ENCODE results near the gene BRI3BP.

BRI3BP gene, protein sequence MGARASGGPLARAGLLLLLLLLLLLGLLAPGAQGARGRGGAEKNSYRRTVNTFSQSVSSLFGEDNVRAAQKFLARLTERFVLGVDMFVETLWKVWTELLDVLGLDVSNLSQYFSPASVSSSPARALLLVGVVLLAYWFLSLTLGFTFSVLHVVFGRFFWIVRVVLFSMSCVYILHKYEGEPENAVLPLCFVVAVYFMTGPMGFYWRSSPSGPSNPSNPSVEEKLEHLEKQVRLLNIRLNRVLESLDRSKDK

DNA sequence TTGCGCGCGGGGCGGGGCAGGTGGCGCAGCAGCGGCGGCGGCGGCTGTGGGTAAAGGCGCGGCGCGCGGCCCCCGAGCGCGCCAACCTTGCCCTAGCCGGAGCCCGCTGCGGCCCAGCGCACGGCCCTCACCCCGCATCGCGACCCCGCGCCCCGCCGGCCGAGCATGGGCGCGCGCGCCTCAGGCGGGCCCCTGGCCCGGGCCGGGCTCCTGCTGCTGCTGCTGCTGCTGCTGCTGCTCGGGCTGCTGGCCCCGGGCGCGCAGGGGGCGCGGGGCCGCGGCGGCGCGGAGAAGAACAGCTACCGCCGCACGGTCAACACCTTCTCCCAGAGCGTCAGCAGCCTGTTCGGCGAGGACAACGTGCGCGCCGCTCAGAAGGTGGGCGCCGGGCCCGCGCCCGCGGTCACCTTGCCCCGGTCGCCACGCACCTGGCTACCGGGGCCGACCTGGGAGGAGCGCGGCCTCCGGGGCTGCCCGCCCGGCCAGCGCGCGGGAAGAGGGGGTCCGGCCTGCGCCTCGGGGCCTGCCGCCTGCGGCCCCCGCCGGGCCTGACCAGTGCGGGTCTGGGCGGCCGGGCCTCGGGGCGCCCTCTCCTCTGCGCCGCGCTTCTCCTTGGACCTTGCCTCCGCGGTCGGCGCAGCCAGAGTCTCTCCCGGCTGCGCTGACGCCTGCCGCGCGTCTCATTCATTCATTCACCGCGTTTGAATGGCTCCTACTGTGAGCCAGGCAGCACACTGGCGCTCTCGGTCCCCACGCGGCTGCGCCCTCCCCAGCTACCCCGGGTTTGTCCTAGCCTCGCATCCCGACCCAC is at the start of gene BRI3BP:
TSS of gene BRI3BP (plus strand) at position 20 of the 811 bp plus-strand sequence. CDS start at position 166, 146 bp downstream.
- peak within 1 kb of the TSS; percentile 61 for H3K9ac ChIP-seq (ENCODE audit: low read depth, low read length)
- no peaks in the 10 kb centered on the region for H3K9me3 ChIP-seq (ENCODE audit: control insufficient read depth, insufficient read depth, low read length)
- H3K4me1 ChIP-seq (ENCODE audit: control insufficient read depth, insufficient read depth, low read length), result peaks cover 15% of the 10 kb centered on the region
- H3K4me3 ChIP-seq (ENCODE audit: low read depth, low read length), result peak within 1 kb of the TSS; percentile 73
- H3K27me3 ChIP-seq (ENCODE audit: control insufficient read depth, insufficient read depth, low read length), result no peaks in the 10 kb centered on the region
- peak within 1 kb of the TSS; percentile 31 for H3K27ac ChIP-seq (ENCODE audit: low read depth, low read length)
- no peaks in the 10 kb centered on the region for H3K36me3 ChIP-seq (ENCODE audit: control insufficient read depth, insufficient read depth, low read length)

DNA sequence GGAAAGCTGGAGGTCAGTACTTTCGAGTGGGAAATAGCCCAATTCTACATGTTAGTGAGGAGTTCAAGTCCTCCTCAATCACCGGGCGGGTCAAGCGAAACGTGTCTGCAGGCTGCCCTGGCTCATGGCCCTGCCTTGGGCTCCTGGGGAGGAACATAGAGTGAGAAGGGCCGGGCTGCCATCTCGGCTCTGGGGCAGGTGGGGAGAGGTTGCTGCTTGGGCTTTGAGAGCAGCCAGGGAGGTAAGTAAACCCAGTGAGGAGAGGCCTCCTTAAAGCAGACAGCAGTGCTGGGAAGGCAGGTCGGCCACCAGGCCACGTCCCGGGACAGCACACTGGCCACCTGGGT is 47.0 kb upstream of the BRI3BP start:
- no peak overlapping the region for H3K9ac ChIP-seq (ENCODE audit: low read depth, low read length)
- H3K36me3 ChIP-seq (ENCODE audit: control insufficient read depth, insufficient read depth, low read length), result peaks cover 55% of the 10 kb centered on the region
- H3K4me1 ChIP-seq (ENCODE audit: control insufficient read depth, insufficient read depth, low read length), result no peaks in the 10 kb centered on the region

DNA sequence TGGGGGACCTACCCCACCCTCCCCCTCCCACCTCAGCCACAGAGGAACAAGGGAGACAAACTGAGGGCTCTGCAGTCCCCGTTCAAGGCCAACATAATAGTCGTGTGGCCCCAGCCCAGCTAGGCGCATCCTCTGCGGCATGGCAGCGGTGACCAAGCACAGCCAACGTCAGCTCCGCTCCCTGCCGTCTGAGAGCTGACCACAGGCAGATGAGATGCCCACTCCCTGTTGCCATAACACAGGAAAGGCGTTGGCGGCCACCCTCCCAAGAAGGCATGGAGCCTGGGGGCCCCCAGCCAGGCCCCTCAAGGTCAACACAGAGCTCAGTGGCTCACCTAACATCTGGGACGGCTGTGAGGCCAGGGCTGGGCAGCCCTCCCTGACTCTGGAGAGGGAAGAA is 46.4 kb upstream of the BRI3BP start:
- no peak overlapping the region for H3K4me3 ChIP-seq (ENCODE audit: low read depth, low read length)
- no peaks in the 10 kb centered on the region for H3K9me3 ChIP-seq (ENCODE audit: control insufficient read depth, insufficient read depth, low read length)
- H3K27me3 ChIP-seq (ENCODE audit: control insufficient read depth, insufficient read depth, low read length), result no peaks in the 10 kb centered on the region
- peaks cover 60% of the 10 kb centered on the region for H3K36me3 ChIP-seq (ENCODE audit: control insufficient read depth, insufficient read depth, low read length)
- H3K27ac ChIP-seq (ENCODE audit: low read depth, low read length), result no peak overlapping the region
- H3K4me1 ChIP-seq (ENCODE audit: control insufficient read depth, insufficient read depth, low read length), result no peaks in the 10 kb centered on the region
- H3K9ac ChIP-seq (ENCODE audit: low read depth, low read length), result no peak overlapping the region

More for the DNA sequence above, 47.0 kb upstream of the BRI3BP start:
- Histone ChIP-seq H3K27ac (ENCODE audit: low read depth, low read length) (no peak overlapping the region), H3K9me3 (ENCODE audit: control insufficient read depth, insufficient read depth, low read length) (no peaks in the 10 kb centered on the region), H3K4me3 (ENCODE audit: low read depth, low read length) (no peak overlapping the region), H3K27me3 (ENCODE audit: control insufficient read depth, insufficient read depth, low read length) (no peaks in the 10 kb centered on the region)

DNA sequence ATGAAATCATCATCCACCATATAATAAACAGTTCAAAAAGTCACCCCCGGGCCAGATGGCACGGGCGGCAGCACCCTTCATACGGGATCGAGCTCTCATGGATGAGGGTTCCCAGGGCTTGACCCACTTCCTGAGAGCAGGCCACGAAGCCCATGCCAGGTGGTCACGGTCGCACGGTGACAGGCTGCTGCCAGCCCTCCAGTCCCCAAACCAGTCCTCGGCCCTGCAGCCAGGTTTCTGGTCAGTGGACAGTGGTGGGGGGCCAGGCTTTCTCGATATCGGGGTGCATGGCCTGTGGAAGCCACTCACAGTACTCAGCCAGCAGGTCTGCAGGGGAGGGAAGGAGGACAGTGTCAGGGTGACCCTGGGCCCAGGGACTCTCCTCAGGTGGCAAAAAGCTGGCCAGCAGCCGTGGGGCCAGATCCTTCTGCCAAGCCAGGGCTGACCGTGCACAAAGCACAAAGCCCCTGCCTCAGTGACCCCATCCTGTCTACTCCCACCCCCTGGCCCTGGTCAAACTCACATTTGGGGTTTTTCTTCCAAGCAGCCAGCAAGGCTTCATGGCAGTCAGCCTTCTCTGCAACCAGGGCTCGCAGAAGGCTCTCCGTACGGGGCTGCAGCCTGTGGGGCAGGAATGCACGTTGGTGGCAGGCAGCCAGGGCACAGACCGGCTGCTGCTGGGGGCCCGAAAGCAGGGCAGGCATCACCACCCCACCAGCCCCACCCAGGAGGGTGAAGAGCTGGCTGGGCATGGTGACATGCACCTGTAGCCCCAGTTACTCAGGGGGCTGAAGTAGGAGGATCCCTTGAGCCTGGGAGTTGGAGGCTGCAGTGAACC is 45.7 kb upstream of the BRI3BP start:
- Histone ChIP-seq H3K9me3 (ENCODE audit: control insufficient read depth, insufficient read depth, low read length) (no peaks in the 10 kb centered on the region), H3K9ac (ENCODE audit: low read depth, low read length) (no peak overlapping the region), H3K4me1 (ENCODE audit: control insufficient read depth, insufficient read depth, low read length) (no peaks in the 10 kb centered on the region), H3K27me3 (ENCODE audit: control insufficient read depth, insufficient read depth, low read length) (no peaks in the 10 kb centered on the region), H3K36me3 (ENCODE audit: control insufficient read depth, insufficient read depth, low read length) (peaks cover 67% of the 10 kb centered on the region), H3K4me3 (ENCODE audit: low read depth, low read length) (no peak overlapping the region), H3K27ac (ENCODE audit: low read depth, low read length) (no peak overlapping the region)

DNA sequence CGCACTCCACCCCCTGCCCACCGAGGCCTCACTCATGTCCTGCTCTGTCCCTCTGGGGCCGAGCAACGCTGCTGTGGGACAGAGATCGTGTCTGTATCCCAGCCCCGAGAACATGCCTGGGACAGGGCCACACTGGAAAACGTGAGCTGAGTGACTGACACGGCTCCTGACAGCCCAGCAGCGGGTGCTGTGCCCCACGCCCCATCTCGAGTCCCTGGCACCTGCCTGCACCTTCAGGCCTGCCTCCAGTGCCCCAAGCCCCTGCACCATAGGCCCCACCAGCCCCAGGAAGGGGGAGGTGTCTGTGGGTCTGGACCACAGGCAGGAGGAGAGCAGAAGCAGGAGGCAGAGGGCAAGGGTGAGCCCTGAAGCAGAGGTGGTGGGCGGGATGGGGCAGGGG is 44.4 kb upstream of the BRI3BP start:
- Histone ChIP-seq H3K9me3 (ENCODE audit: control insufficient read depth, insufficient read depth, low read length) (no peaks in the 10 kb centered on the region), H3K4me1 (ENCODE audit: control insufficient read depth, insufficient read depth, low read length) (no peaks in the 10 kb centered on the region), H3K4me3 (ENCODE audit: low read depth, low read length) (no peak overlapping the region), H3K27ac (ENCODE audit: low read depth, low read length) (no peak overlapping the region), H3K36me3 (ENCODE audit: control insufficient read depth, insufficient read depth, low read length) (peaks cover 75% of the 10 kb centered on the region), H3K9ac (ENCODE audit: low read depth, low read length) (no peak overlapping the region), H3K27me3 (ENCODE audit: control insufficient read depth, insufficient read depth, low read length) (no peaks in the 10 kb centered on the region)

DNA sequence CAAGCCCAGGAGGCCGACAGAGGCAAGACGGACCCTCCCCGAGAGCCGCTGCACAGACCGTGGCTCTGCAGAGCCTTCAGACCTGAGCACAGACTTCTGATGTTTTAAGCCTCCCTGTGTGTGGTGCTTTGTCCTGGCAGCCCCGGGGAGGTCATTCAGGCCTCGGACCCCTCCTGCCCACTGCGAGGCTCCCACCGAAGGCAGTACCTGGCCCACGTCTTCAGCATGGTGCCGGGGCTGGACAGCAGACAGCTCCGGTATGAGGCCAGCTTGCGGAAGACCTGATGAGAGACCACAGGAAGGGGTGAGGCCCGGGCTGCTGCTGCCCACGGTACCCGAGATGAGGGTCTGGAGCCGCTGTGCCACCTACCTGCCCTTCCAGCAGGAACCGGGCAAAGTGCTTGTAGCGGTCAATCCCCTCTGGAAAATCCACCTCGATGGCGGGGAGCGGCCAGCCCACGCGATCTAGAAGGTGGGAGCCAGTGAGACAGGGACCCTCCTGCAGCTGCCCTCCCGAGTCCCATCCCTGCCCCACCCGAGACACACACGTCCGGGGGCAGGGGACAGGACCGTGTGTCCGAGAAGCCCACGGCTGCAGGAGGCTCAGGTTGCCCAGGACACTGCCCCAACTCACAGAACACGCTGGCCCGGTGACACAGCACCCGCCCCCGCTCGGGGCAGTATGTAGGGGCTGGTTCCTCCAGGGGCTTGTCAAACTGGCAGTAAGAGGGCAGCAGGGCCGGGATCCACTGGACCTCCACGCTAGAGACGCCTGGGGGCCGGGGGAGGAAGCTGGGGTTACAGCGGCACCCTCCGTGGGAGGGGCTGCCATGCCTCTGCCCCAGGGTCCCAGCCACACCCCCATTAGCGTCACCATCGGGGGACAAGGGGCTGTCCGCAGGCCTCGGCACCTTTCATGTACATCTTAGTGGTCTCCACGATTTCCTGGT is 43.4 kb upstream of the BRI3BP start:
- Histone ChIP-seq H3K36me3 (ENCODE audit: control insufficient read depth, insufficient read depth, low read length) (peaks cover 84% of the 10 kb centered on the region), H3K9ac (ENCODE audit: low read depth, low read length) (no peak overlapping the region), H3K4me3 (ENCODE audit: low read depth, low read length) (no peak overlapping the region), H3K4me1 (ENCODE audit: control insufficient read depth, insufficient read depth, low read length) (no peaks in the 10 kb centered on the region), H3K9me3 (ENCODE audit: control insufficient read depth, insufficient read depth, low read length) (no peaks in the 10 kb centered on the region), H3K27me3 (ENCODE audit: control insufficient read depth, insufficient read depth, low read length) (no peaks in the 10 kb centered on the region), H3K27ac (ENCODE audit: low read depth, low read length) (no peak overlapping the region)

DNA sequence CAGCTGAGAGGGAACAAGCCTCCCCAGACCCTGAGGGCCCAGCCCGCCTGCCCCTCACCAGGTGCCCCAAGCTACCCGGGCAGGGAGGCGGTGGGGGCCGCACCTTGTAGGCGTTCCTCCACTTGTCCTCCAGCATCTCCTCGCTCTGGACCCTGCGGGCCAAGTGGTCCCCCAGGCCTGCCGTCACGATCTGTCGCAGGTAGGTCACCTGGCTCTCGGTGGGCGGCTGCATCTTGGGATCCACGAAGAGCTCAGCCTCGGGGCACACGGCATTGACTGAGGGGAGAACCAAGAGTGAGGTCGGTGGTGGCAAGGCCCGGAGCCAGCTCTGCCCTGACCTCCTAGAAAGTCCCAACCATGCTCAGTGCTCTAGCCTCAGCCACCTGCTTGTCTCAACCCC is 41.1 kb upstream of the BRI3BP start:
- H3K27ac ChIP-seq (ENCODE audit: low read depth, low read length), result no peak overlapping the region
- H3K27me3 ChIP-seq (ENCODE audit: control insufficient read depth, insufficient read depth, low read length), result no peaks in the 10 kb centered on the region
- no peaks in the 10 kb centered on the region for H3K9me3 ChIP-seq (ENCODE audit: control insufficient read depth, insufficient read depth, low read length)
- peaks cover 91% of the 10 kb centered on the region for H3K36me3 ChIP-seq (ENCODE audit: control insufficient read depth, insufficient read depth, low read length)
- H3K9ac ChIP-seq (ENCODE audit: low read depth, low read length), result no peak overlapping the region
- H3K4me3 ChIP-seq (ENCODE audit: low read depth, low read length), result no peak overlapping the region
- H3K4me1 ChIP-seq (ENCODE audit: control insufficient read depth, insufficient read depth, low read length), result no peaks in the 10 kb centered on the region

DNA sequence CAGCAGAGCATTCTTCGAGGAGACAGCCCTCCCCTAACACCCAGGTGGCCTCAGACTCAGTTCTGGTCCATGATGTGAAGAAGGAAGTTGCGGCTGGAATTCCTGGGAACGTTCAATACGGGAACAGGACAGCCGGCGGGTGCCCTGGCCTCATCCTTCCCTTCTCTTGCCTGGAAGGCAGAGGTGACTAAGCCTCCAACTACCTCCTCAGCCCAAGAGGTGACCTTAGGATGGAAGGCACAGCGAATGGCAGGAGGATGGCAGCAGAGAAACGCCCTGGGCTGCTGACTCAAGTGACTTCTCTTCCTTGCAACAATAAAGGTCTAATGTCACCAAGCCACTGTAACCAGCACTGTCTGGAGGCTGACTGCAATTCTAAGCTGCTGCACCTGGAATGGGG is 40.6 kb upstream of the BRI3BP start:
- peak overlapping the region; percentile 28 for H3K27ac ChIP-seq (ENCODE audit: low read depth, low read length)
- no peaks in the 10 kb centered on the region for H3K27me3 ChIP-seq (ENCODE audit: control insufficient read depth, insufficient read depth, low read length)
- H3K36me3 ChIP-seq (ENCODE audit: control insufficient read depth, insufficient read depth, low read length), result peaks cover 89% of the 10 kb centered on the region
- no peak overlapping the region for H3K4me3 ChIP-seq (ENCODE audit: low read depth, low read length)
- no peaks in the 10 kb centered on the region for H3K4me1 ChIP-seq (ENCODE audit: control insufficient read depth, insufficient read depth, low read length)
- no peaks in the 10 kb centered on the region for H3K9me3 ChIP-seq (ENCODE audit: control insufficient read depth, insufficient read depth, low read length)
- H3K9ac ChIP-seq (ENCODE audit: low read depth, low read length), result no peak overlapping the region; the same call in 1 of the 2 replicates

DNA sequence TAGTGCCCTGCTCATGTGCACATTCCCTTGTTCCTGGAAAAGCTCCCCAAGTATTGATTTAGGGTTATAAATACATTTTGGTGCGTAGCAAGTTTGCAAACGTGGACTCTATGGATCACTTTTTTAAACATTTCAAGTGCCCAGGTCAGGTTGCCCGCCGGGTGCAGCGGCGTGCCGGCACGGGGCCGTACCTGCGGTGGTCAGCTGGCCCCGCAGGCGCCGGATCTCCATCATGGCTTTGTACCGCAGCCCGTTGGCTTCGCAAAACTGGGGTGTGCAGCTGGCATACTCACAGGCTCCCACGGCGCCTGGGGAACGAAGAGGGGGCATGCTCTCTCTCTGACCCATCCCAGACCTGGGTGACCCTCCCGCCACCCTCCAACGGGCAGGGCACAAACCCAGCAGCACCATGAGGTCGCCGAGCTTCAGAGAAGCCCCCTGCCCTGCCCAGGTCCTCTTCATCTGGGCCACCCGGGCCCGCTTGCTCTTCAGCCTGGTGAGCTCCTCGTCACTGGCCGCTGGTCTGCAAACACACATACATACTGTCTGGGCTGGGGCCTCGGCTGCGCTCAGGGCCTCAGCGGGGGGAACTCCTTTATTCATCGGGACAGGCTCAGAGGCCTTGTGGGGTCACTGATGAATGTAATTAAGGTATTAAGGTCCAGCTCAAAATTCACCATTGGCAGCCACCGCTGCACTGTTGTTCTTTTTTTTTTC is 39.6 kb upstream of the BRI3BP start:
- Histone ChIP-seq H3K4me1 (ENCODE audit: control insufficient read depth, insufficient read depth, low read length) (no peaks in the 10 kb centered on the region), H3K9ac (ENCODE audit: low read depth, low read length) (no peak overlapping the region), H3K4me3 (ENCODE audit: low read depth, low read length) (no peak overlapping the region), H3K36me3 (ENCODE audit: control insufficient read depth, insufficient read depth, low read length) (peaks cover 89% of the 10 kb centered on the region), H3K9me3 (ENCODE audit: control insufficient read depth, insufficient read depth, low read length) (no peaks in the 10 kb centered on the region), H3K27ac (ENCODE audit: low read depth, low read length) (no peak overlapping the region), H3K27me3 (ENCODE audit: control insufficient read depth, insufficient read depth, low read length) (no peaks in the 10 kb centered on the region)

DNA sequence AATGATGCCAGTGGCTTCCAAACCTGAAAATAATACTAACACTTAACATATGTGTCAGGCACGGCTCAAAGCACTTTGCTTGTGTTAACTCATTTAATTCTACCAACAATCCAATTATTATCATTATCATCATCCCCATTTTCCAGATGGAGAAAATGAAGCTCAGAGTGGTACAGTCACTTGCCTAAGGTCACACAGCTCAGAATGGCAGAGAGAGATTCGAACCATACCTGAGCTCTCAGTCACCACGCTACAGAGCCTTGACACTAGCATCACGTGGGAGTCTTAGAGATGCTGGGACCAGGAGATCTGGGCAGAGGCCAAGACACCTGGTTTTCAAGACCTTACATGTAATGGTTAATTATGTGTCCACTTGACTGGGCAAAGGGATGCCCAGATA is 38.7 kb upstream of the BRI3BP start:
- Histone ChIP-seq H3K9ac (ENCODE audit: low read depth, low read length) (no peak overlapping the region), H3K27ac (ENCODE audit: low read depth, low read length) (no peak overlapping the region), H3K9me3 (ENCODE audit: control insufficient read depth, insufficient read depth, low read length) (no peaks in the 10 kb centered on the region), H3K27me3 (ENCODE audit: control insufficient read depth, insufficient read depth, low read length) (no peaks in the 10 kb centered on the region), H3K36me3 (ENCODE audit: control insufficient read depth, insufficient read depth, low read length) (peaks cover 85% of the 10 kb centered on the region), H3K4me3 (ENCODE audit: low read depth, low read length) (no peak overlapping the region), H3K4me1 (ENCODE audit: control insufficient read depth, insufficient read depth, low read length) (no peaks in the 10 kb centered on the region)
